HepG2 (cell line): ENCODE data around the gene PRR5L. TPM values are rescaled to one million over a fixed set of nuclear protein-coding genes. Genes with fewer than 3 reads are reported as not detected.
"Not testable (repeated sequence)": the region's sequence is repeated elsewhere in the genome, so short reads cannot be mapped to it uniquely, and the experiment has no call there.

Experiments used
- ATAC-seq: fragments of 200-7000 bp; cut with Tn5 transposase; 3 replicates; pipeline ENCODE4 v1.9.1; 2020; ENCODE audit warnings: mild to moderate bottlenecking, moderate library complexity
- BruUV-seq: library from RNA; stranded (reverse); fragments of 400-500 nt; replicated peaks from 2 replicates; lab custom pipeline; 2021; lab: Mats Ljungman, UMichigan
- CTCF ChIA-PET: fragments of 300-600 bp; formaldehyde crosslinking; extraction: SDS; loops from one replicate; lab custom pipeline; 2021; ENCODE audit warnings: low total read pairs, inconsistent platforms, low intra/inter-chr PET ratio; lab: Yijun Ruan, JAX
- POLR2A ChIA-PET: fragments of 350-600 bp; sonication (Branson Sonifier 250); formaldehyde crosslinking; loops from one replicate; lab custom pipeline; 2020; ENCODE audit warnings: antibody characterized with exemption, inconsistent platforms; lab: Yijun Ruan, JAX
- DNase-seq: peaks from one replicate; pipeline ENCODE4 v3.0.0-alpha.2; 2015; ENCODE audit warnings: low spot score
- FAIRE-seq: peaks from 3 replicates; lab custom pipeline; 2011; peaks lifted over from hg19 to GRCh38; lab: Jason Lieb, UNC
- H2AFZ ChIP-seq: one replicate; pipeline ENCODE4 v1.6.1; 2011; ENCODE audit warnings: low read length, inconsistent platforms
- H3K27ac ChIP-seq: fragments of 300-600 bp; 3 replicates; pipeline ENCODE4 v1.8.0; 2011; ENCODE audit warnings: mixed run types, mild to moderate bottlenecking, mixed read lengths, low read length, inconsistent platforms; ENCODE audit not compliant: insufficient read depth; ENCODE audit errors: extremely low read length
- H3K27me3 ChIP-seq, 2 experiments: fragments of 200-600 bp in 1 of 2; 2 replicates in 1 of 2; 3 replicates in 1 of 2; pipeline versions ENCODE4 v1.6.0 to v1.8.0; 2011; ENCODE audit warnings: low read length in 2 of 2, mild to moderate bottlenecking in 2 of 2, moderate library complexity in 2 of 2, inconsistent platforms in 1 of 2; ENCODE audit not compliant: insufficient read depth in 2 of 2, control insufficient read depth in 1 of 2
- H3K36me3 ChIP-seq, 2 experiments: fragments of 200-600 bp in 1 of 2; replicated peaks in 1 of 2; 2 replicates in 1 of 2; 3 replicates in 1 of 2; pipeline versions ENCODE4 v1.5.1 to v1.8.0; 2011; ENCODE audit warnings: low read length in 2 of 2, inconsistent platforms in 1 of 2; ENCODE audit not compliant: insufficient read depth in 2 of 2, control insufficient read depth in 1 of 2
- H3K4me1 ChIP-seq: 2 replicates; pipeline ENCODE4 v1.5.1; 2012; ENCODE audit warnings: low read length, inconsistent platforms; ENCODE audit not compliant: insufficient read depth
- H3K4me2 ChIP-seq: 2 replicates; pipeline ENCODE4 v1.6.0; 2011; ENCODE audit warnings: low read depth, low read length, inconsistent platforms
- H3K4me3 ChIP-seq, 3 experiments: fragments of 200-600 bp in 1 of 3; sonication (generic), shearing (Covaris generic) in 1 of 3; replicated peaks in 1 of 3; 2 replicates each; pipeline ENCODE4 v1.5.1; 2011 to 2016; ENCODE audit warnings: low read length in 3 of 3, inconsistent platforms in 2 of 3, low read depth in 2 of 3, mild to moderate bottlenecking in 2 of 3, control low read depth in 1 of 3, mixed read lengths in 1 of 3; ENCODE audit not compliant: insufficient read depth in 1 of 3
- H3K79me2 ChIP-seq: one replicate; pipeline ENCODE4 v1.6.1; 2011; ENCODE audit warnings: low read length, inconsistent platforms; ENCODE audit not compliant: insufficient read depth
- H3K9ac ChIP-seq: 2 replicates; pipeline ENCODE4 v1.6.0; 2011; ENCODE audit warnings: mild to moderate bottlenecking, low read depth, low read length, inconsistent platforms; ENCODE audit not compliant: insufficient read depth
- H3K9me3 ChIP-seq: 2 replicates; pipeline ENCODE4 v1.5.1; 2012; ENCODE audit warnings: mild to moderate bottlenecking, low read length
- H4K20me1 ChIP-seq: 2 replicates; pipeline ENCODE4 v1.6.0; 2011; ENCODE audit warnings: inconsistent platforms, mild to moderate bottlenecking, low read length, moderate library complexity; ENCODE audit not compliant: insufficient read depth
- WGBS: methylation state at CpG from one replicate; pipeline ENCODE4 v1.1.6; 2017; ENCODE audit warnings: low lambda C conversion rate; 5-methylcytosine and 5-hydroxymethylcytosine counted together
- in situ Hi-C: cut with HindIII; loops from 2 replicates; pipeline ENCODE4 v1.10.0; 2017; ENCODE audit warnings: low pct_unique_long_range_greater_than_20kb; ENCODE audit not compliant: extremely low pct_ligation_motif_present
- intact Hi-C: fragments of 100-400 bp; cut with micrococcal nuclease; formaldehyde crosslinking; loops from one replicate; pipeline ENCODE4 v1.10.0; 2022; ENCODE audit not compliant: unreplicated experiment
- polyA plus RNA-seq, 8 experiments: library from polyadenylated mRNA; depleted of rRNA in 3 of 8; stranded (reverse) in 7 of 8; unstranded in 1 of 8; fragments of >200 nt; fragmentation: Illumina TruSeq in 4 of 8; extraction: Trizol in 4 of 8; gene quantifications; 2 replicates each; pipeline versions ENCODE4 v1.2.1 to v1.2.3, GENCODE V29; 2011 to 2016; ENCODE audit warnings: low read depth in 4 of 8, missing spikeins in 1 of 8, mixed read lengths in 1 of 8; ENCODE audit not compliant: insufficient read depth in 1 of 8
- total RNA-seq, 5 experiments: library from RNA; depleted of rRNA; stranded (reverse); fragments of >200 nt; fragmentation: Illumina TruSeq; extraction: Trizol; gene quantifications; 2 replicates each; pipeline ENCODE4 v1.2.3, GENCODE V29; 2016; ENCODE audit warnings: low read depth in 1 of 5

The PRR5L gene
- total and polyA plus RNA-seq, 2 of the 13 experiments (the other 11 are each of a cell fraction or from before 2014, with no cell fraction given) = 0.16 TPM; not detected in 1

DNA sequence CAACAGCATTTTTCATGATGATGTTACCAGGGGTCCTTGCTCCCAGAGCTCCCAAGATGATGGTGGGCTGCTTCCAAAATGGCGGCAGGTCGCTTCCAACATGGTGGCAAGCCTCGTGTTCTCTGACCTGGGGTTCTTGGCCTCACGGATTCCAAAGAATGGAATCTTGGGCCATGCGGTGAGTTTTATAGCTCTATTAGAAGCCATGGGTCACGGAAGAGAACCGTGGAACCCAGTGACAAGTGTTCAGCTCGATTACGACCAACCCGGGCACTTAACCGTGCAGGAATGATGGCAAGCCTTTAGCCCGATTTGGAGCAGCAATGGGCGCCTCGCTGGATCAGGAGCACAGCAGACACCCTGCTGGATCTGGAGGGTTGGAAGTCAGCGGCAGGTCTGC lies 28.9 kb downstream of the PRR5L start:
- intact Hi-C loops, H3K9me3 ChIP-seq, H4K20me1 ChIP-seq, CTCF ChIA-PET, H3K9ac ChIP-seq, H2AFZ ChIP-seq, H3K4me2 ChIP-seq, in situ Hi-C loops, POLR2A ChIA-PET, H3K4me3 ChIP-seq, H3K27me3 ChIP-seq, ATAC-seq, BruUV-seq, H3K4me1 ChIP-seq, DNase-seq, FAIRE-seq, H3K36me3 ChIP-seq, H3K27ac ChIP-seq, H3K79me2 ChIP-seq: not testable (repeated sequence)
- WGBS = 51% methylated on average over 14 of the region's 15 CpGs

DNA sequence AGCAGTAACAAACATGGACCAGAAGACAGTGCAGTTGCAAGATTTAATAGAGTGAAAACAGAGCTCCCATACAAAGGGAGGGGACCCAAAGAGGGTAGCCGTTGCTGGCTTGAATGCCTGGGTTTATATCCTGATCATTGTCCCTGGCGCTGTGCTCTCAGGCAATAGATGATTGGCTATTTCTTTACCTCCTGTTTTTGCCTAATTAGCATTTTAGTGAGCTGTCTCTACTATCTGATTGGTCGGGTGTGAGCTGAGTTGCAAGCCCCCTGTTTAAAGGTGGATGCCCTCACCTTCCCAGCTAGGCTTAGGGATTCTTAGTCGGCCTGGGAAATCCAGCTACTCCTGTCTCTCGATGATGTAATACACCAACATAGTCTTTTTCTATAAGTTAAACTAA lies 29.3 kb downstream of the PRR5L start:
- H3K27me3 ChIP-seq, H3K4me3 ChIP-seq, intact Hi-C loops, H3K36me3 ChIP-seq, POLR2A ChIA-PET, FAIRE-seq, H3K9me3 ChIP-seq, ATAC-seq, H3K4me1 ChIP-seq, H4K20me1 ChIP-seq, in situ Hi-C loops, H2AFZ ChIP-seq, H3K4me2 ChIP-seq, DNase-seq, BruUV-seq, H3K9ac ChIP-seq, H3K79me2 ChIP-seq, CTCF ChIA-PET, H3K27ac ChIP-seq: not testable (repeated sequence)
- WGBS = 40% methylated on average over 5 of the region's 5 CpGs
